ENCODE data around the gene GATM. TPM values are rescaled to one million over a fixed set of nuclear protein-coding genes. Genes with fewer than 3 reads are reported as not detected.

The GATM gene
- polyA plus RNA-seq, 1 donor = 505 TPM

Other genes with a start within 250 kb of the GATM start
- not detected for gene DUOXA1, start 248.7 kb downstream of the GATM start, polyA plus RNA-seq (ENCODE audit: insufficient read length)
- gene DUOX1, start 248.6 kb downstream of the GATM start, polyA plus RNA-seq (ENCODE audit: insufficient read length) = 2.9 TPM
- 7.4 TPM for gene SHF, start 190.6 kb downstream of the GATM start, polyA plus RNA-seq (ENCODE audit: insufficient read length)
- gene SLC28A2, start 126.3 kb downstream of the GATM start, polyA plus RNA-seq (ENCODE audit: insufficient read length) = 0.13 TPM
- gene SLC30A4, start 144.2 kb upstream of the GATM start, polyA plus RNA-seq (ENCODE audit: insufficient read length) = 4.6 TPM
- gene BLOC1S6, start 208.8 kb upstream of the GATM start, polyA plus RNA-seq (ENCODE audit: insufficient read length) = 33.2 TPM